KMS-11 (cell line): ENCODE data around the gene SLC7A4.

Experiments used
- H2AFZ ChIP-seq: fragments of 200-600 bp; sonication (generic); 2 replicates; pipeline ENCODE4 v1.6.1; 2016; ENCODE audit warnings: antibody characterized with exemption, mixed run types, low read depth
- H3K27ac ChIP-seq: fragments of 200-600 bp; sonication (generic); 2 replicates; pipeline ENCODE4 v1.6.1; 2016; ENCODE audit warnings: mild to moderate bottlenecking, mixed run types
- H3K27me3 ChIP-seq: fragments of 200-600 bp; sonication (generic); 2 replicates; pipeline ENCODE4 v1.6.1; 2017; ENCODE audit warnings: mild to moderate bottlenecking, low read depth, mixed run types, moderate library complexity; ENCODE audit not compliant: insufficient read depth
- H3K36me3 ChIP-seq: fragments of 200-600 bp; sonication (generic); 2 replicates; pipeline ENCODE4 v1.6.1; 2017; ENCODE audit warnings: mild to moderate bottlenecking, mixed run types; ENCODE audit not compliant: insufficient read depth
- H3K4me1 ChIP-seq: fragments of 200-600 bp; sonication (generic); 2 replicates; pipeline ENCODE4 v1.6.1; 2016; ENCODE audit warnings: mild to moderate bottlenecking, low read depth, mixed run types; ENCODE audit not compliant: poor library complexity, severe bottlenecking
- H3K4me2 ChIP-seq: fragments of 200-600 bp; sonication (generic); 2 replicates; pipeline ENCODE4 v1.7.0; 2016; ENCODE audit warnings: mild to moderate bottlenecking, mixed run types
- H3K4me3 ChIP-seq: fragments of 200-600 bp; sonication (generic); IDR thresholded peaks from 2 replicates; pipeline ENCODE4 v1.6.1; 2017; ENCODE audit warnings: low read depth, low read length, mixed read lengths; ENCODE audit not compliant: insufficient read depth
- H3K79me2 ChIP-seq: fragments of 200-600 bp; sonication (generic); 2 replicates; pipeline ENCODE4 v1.6.1; 2016; ENCODE audit warnings: low read depth, mixed run types; ENCODE audit not compliant: insufficient read depth
- H3K9ac ChIP-seq: fragments of 200-600 bp; sonication (generic); 2 replicates; pipeline ENCODE4 v1.6.1; 2016; ENCODE audit warnings: mild to moderate bottlenecking, mixed run types
- H4K20me1 ChIP-seq: fragments of 200-600 bp; sonication (generic); 2 replicates; pipeline ENCODE4 v1.6.1; 2016; ENCODE audit warnings: mild to moderate bottlenecking, mixed run types; ENCODE audit not compliant: insufficient read depth
- TF ChIP-seq, protein P1 (sequence below): fragments of 200-600 bp; sonication (generic); conservative IDR thresholded peaks from 2 replicates; pipeline ENCODE4 v1.6.1; 2017; ENCODE audit warnings: low read depth, mild to moderate bottlenecking, antibody characterized with exemption, low read length, moderate library complexity, mixed read lengths

Gene SLC7A4

DNA sequence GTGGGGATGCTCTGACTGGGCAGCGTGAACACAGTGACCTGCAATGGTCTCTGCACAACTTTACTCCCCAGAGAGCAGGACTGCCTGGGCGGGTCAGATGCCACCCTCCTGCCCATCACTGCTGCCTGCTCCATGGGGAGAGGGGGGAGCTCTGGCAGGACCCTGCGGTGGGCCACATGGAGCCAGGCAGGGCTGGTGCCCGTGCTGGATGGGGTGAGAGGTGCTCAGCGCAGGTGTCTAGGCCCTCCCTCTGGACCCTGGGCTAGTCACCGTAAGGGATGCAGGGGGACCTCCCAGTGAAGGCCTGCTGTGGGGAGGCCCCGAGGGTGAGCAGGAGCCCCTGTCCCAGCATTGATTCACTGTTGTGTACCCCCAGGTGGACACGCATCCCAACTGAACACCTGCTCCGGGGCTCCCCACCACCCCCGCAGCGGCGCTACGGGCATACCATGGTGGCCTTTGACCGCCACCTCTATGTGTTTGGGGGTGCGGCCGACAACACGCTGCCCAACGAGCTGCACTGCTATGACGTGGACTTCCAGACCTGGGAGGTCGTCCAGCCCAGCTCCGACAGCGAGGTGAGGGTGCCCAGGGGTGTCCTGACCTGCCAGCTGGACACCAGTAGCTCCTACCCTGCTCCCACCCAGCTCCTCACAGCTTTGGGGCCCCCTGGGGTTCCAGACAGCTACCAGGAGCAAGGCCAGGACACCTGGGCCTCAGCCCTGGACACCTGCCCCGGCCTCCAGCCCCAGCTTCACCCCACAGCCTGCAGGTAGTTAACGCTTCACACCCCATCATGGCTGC, 40.9 kb downstream of the SLC7A4 start:
- Histone ChIP-seq H3K27me3 (no peaks in the 10 kb centered on the region), H3K4me3 (no peak overlapping the region), H3K36me3 (no peaks in the 10 kb centered on the region), H3K79me2 (no peaks in the 10 kb centered on the region), H3K9ac (no peak overlapping the region), H3K27ac (no peak overlapping the region), H3K4me2 (no peak overlapping the region), H4K20me1 (no peaks in the 10 kb centered on the region), H3K4me1 (no peaks in the 10 kb centered on the region), H2AFZ (no peak overlapping the region)
- TF ChIP-seq, protein P1, sequence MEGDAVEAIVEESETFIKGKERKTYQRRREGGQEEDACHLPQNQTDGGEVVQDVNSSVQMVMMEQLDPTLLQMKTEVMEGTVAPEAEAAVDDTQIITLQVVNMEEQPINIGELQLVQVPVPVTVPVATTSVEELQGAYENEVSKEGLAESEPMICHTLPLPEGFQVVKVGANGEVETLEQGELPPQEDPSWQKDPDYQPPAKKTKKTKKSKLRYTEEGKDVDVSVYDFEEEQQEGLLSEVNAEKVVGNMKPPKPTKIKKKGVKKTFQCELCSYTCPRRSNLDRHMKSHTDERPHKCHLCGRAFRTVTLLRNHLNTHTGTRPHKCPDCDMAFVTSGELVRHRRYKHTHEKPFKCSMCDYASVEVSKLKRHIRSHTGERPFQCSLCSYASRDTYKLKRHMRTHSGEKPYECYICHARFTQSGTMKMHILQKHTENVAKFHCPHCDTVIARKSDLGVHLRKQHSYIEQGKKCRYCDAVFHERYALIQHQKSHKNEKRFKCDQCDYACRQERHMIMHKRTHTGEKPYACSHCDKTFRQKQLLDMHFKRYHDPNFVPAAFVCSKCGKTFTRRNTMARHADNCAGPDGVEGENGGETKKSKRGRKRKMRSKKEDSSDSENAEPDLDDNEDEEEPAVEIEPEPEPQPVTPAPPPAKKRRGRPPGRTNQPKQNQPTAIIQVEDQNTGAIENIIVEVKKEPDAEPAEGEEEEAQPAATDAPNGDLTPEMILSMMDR: no peak

GRCh38 chr22:20990184-20991180, 41.9 kb downstream of the SLC7A4 start:
- Histone ChIP-seq H3K27ac (no peak overlapping the region), H3K4me2 (no peak overlapping the region)

GRCh38 chr22:20989323-20990138, 42.8 kb downstream of the SLC7A4 start:
- no peak overlapping the region for H2AFZ ChIP-seq

More at GRCh38 chr22:20990184-20991180, 41.9 kb downstream of the SLC7A4 start:
- Histone ChIP-seq H4K20me1 (no peaks in the 10 kb centered on the region), H3K4me3 (no peak overlapping the region), H3K79me2 (no peaks in the 10 kb centered on the region), H3K36me3 (no peaks in the 10 kb centered on the region), H3K4me1 (no peaks in the 10 kb centered on the region), H2AFZ (no peak overlapping the region), H3K27me3 (no peaks in the 10 kb centered on the region), H3K9ac (no peak overlapping the region)
- TF ChIP-seq, protein P1: no peak

More at GRCh38 chr22:20989323-20990138, 42.8 kb downstream of the SLC7A4 start:
- Histone ChIP-seq H3K27ac (no peak overlapping the region), H3K36me3 (no peaks in the 10 kb centered on the region), H3K9ac (no peak overlapping the region), H3K4me2 (no peak overlapping the region), H3K4me1 (no peaks in the 10 kb centered on the region), H4K20me1 (no peaks in the 10 kb centered on the region), H3K4me3 (no peak overlapping the region), H3K27me3 (no peaks in the 10 kb centered on the region), H3K79me2 (no peaks in the 10 kb centered on the region)
- TF ChIP-seq, protein P1: no peak
